Transverse colon (tissue), 4 donors: ENCODE measurements around the gene CWC27. TPM values are rescaled to one million over a fixed set of nuclear protein-coding genes. Genes with fewer than 3 reads are reported as not detected.

Source experiments
- DNase-seq: peaks from one replicate; pipeline ENCODE4 v3.0.0-alpha.2; 2019
- H3K27ac ChIP-seq, 4 donors: fragments of 200-600 bp; sonication (generic); 2 replicates each; pipeline ENCODE4 v1.5.1; 2016 to 2018; ENCODE audit warnings: inconsistent platforms in 4 of 4
- H3K27me3 ChIP-seq: fragments of 200-600 bp; sonication (generic); 2 replicates; pipeline ENCODE4 v1.5.1; 2017; ENCODE audit warnings: inconsistent platforms
- H3K36me3 ChIP-seq, 4 donors: fragments of 200-600 bp; sonication (generic); 2 replicates each; pipeline ENCODE4 v1.5.1; 2017 to 2019; ENCODE audit warnings: inconsistent platforms in 4 of 4
- H3K4me1 ChIP-seq, 4 donors: fragments of 200-600 bp; sonication (generic); 2 replicates each; pipeline ENCODE4 v1.5.1; 2017 to 2020; ENCODE audit warnings: inconsistent platforms in 4 of 4
- H3K4me3 ChIP-seq, 4 donors: fragments of 200-600 bp; sonication (generic); 1 replicate in 1 of 4; 2 replicates in 3 of 4; pipeline versions ENCODE4 v1.5.1 to v1.6.1; 2017 to 2019; ENCODE audit warnings: inconsistent platforms in 4 of 4
- H3K9me3 ChIP-seq, 2 donors: fragments of 200-600 bp; sonication (generic); 2 replicates each; pipeline ENCODE4 v1.5.1; 2017 to 2019; ENCODE audit warnings: inconsistent platforms in 2 of 2
- EP300 ChIP-seq: sonication (generic); formaldehyde crosslinking; IDR thresholded peaks from one replicate; pipeline ENCODE4 v1.6.1; 2017; ENCODE audit warnings: antibody characterized with exemption, low read depth
- POLR2A ChIP-seq: fragments of 450-650 bp; IDR thresholded peaks from one replicate; pipeline ENCODE4 v1.6.1; 2016; ENCODE audit warnings: antibody characterized with exemption, mild to moderate bottlenecking, moderate library complexity
- POLR2AphosphoS5 ChIP-seq, 3 donors: sonication (generic); formaldehyde crosslinking; IDR thresholded peaks; one replicate each; pipeline ENCODE4 v1.6.1; 2016; ENCODE audit warnings: antibody characterized with exemption in 3 of 3
- WGBS, 2 donors: methylation state at CpG; one replicate each; pipeline ENCODE4 v1.1.5; 2018; ENCODE audit warnings: low coverage in 1 of 2; 5-methylcytosine and 5-hydroxymethylcytosine counted together
- in situ Hi-C, 4 donors: fragments of 200-750 bp; cut with MboI; loops; one replicate each; pipeline versions ENCODE4 v1.15.0 to v1.15.1; 2017; ENCODE audit warnings: low sequenced_read_pairs in 3 of 4, low pct_ligation_motif_present in 1 of 4, low pct_unique_long_range_greater_than_20kb in 1 of 4
- intact Hi-C: fragments of 100-400 bp; cut with DNase I; formaldehyde crosslinking; loops from one replicate; pipeline ENCODE4 v1.15.1; 2023; ENCODE audit warnings: low total_unique reads
- total RNA-seq, 4 donors: library from RNA; depleted of rRNA; stranded (reverse); fragments of >200 nt; gene quantifications; one replicate each; pipeline ENCODE4 v1.1.0, GENCODE V29; 2016
- TF ChIP-seq, protein P1 (sequence below), 5 experiments: fragments of 200-600 bp in 3 of 5; fragments of 450-650 bp in 2 of 5; sonication (generic) in 3 of 5; IDR thresholded peaks; 1 replicate in 2 of 5; 2 replicates in 3 of 5; pipeline ENCODE4 v1.5.1; 2016 to 2017; ENCODE audit warnings: antibody characterized with exemption in 5 of 5, inconsistent platforms in 3 of 5, mild to moderate bottlenecking in 2 of 5, moderate library complexity in 1 of 5

The CWC27 gene
- total RNA-seq, 4 donors from 2014 or later, result 9.6 to 36.2 (median 15.6) TPM; not detected in 1

GRCh38 chr5:64883912-64884311 lies 115.2 kb downstream of the CWC27 start:
- H3K4me3 ChIP-seq, result no peak overlapping the region
- WGBS, 2 donors, result 91 to 100% methylated on average over 1 of the region's 1 CpG
- no peaks in the 10 kb centered on the region for H3K4me1 ChIP-seq
- H3K27me3 ChIP-seq, result no peaks in the 10 kb centered on the region
- in situ Hi-C loops, result no loop called here
- TF ChIP-seq POLR2A (no peak), POLR2AphosphoS5 (IDR thresholded peaks at IDR 0.05) (no peak), EP300 (no peak)
- TF ChIP-seq, protein P1, sequence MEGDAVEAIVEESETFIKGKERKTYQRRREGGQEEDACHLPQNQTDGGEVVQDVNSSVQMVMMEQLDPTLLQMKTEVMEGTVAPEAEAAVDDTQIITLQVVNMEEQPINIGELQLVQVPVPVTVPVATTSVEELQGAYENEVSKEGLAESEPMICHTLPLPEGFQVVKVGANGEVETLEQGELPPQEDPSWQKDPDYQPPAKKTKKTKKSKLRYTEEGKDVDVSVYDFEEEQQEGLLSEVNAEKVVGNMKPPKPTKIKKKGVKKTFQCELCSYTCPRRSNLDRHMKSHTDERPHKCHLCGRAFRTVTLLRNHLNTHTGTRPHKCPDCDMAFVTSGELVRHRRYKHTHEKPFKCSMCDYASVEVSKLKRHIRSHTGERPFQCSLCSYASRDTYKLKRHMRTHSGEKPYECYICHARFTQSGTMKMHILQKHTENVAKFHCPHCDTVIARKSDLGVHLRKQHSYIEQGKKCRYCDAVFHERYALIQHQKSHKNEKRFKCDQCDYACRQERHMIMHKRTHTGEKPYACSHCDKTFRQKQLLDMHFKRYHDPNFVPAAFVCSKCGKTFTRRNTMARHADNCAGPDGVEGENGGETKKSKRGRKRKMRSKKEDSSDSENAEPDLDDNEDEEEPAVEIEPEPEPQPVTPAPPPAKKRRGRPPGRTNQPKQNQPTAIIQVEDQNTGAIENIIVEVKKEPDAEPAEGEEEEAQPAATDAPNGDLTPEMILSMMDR (IDR thresholded peaks at IDR 0.05), result no peak
- no peaks in the 10 kb centered on the region for H3K36me3 ChIP-seq
- intact Hi-C loops, result no loop called here
- no peaks in the 10 kb centered on the region for H3K9me3 ChIP-seq
- DNase-seq, result no peak
- no peak overlapping the region for H3K27ac ChIP-seq

- TF ChIP-seq POLR2AphosphoS5 (IDR thresholded peaks at IDR 0.05) (no peak), POLR2A (no peak), EP300 (no peak)
- TF ChIP-seq, protein P1 (IDR thresholded peaks at IDR 0.05), result no peak
- in situ Hi-C loops (no loop called here), intact Hi-C loops (no loop called here)
- no peak for DNase-seq
- Histone ChIP-seq H3K9me3 (no peaks in the 10 kb centered on the region), H3K27ac (no peak overlapping the region), H3K4me3 (no peak overlapping the region), H3K4me1 (no peaks in the 10 kb centered on the region), H3K27me3 (no peaks in the 10 kb centered on the region), H3K36me3 (no peaks in the 10 kb centered on the region)
- WGBS, 2 donors, result 75 to 83% methylated on average over 1 of the region's 1 CpG
Observed at GRCh38 chr5:64884541-64884940, 115.8 kb downstream of the CWC27 start.

DNA sequence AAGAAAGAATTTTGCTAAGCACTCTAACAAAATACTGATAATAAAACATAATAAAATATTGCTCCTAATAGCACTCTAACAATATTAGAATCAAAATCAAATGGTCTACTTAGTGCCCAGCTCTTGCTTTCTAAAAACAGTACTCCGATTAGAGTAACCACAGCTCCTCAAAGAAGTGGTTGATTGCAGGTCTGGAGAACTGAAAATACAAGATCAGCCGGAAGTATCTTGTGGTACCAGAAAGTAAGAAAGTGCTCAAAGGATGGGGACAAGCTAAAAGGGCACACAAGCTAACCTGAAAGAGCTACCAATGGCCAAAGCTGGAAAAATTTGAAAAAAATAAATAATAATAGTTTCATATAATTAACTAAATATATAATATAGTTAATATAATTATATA lies 119.2 kb downstream of the CWC27 start:
- intact Hi-C loops (no loop called here), in situ Hi-C loops (no loop called here)
- no peak overlapping the region for H3K4me3 ChIP-seq
- peaks cover 0 to 2% (median 0%) of the 10 kb centered on the region in 4 donors for H3K4me1 ChIP-seq
- 90 to 100% methylated on average over 2 of the region's 2 CpGs for WGBS, 2 donors
- no peaks in the 10 kb centered on the region for H3K27me3 ChIP-seq
- H3K9me3 ChIP-seq, result no peaks in the 10 kb centered on the region
- H3K27ac ChIP-seq, result no peak overlapping the region
- H3K36me3 ChIP-seq, result no peaks in the 10 kb centered on the region
- DNase-seq, result no peak
- TF ChIP-seq POLR2A, result no peak
- no peak for TF ChIP-seq EP300
- TF ChIP-seq POLR2AphosphoS5 (IDR thresholded peaks at IDR 0.05), result no peak
- TF ChIP-seq, protein P1 (IDR thresholded peaks at IDR 0.05), result no peak

GRCh38 chr5:64895748-64896147 lies 127.0 kb downstream of the CWC27 start:
- DNase-seq, result no peak
- Histone ChIP-seq H3K9me3 (no peaks in the 10 kb centered on the region), H3K27ac (no peak overlapping the region), H3K4me1 (peaks cover 0 to 4% (median 0%) of the 10 kb centered on the region in 4 donors), H3K27me3 (no peaks in the 10 kb centered on the region), H3K4me3 (no peak overlapping the region), H3K36me3 (peaks cover 0 to 5% (median 0%) of the 10 kb centered on the region in 4 donors)
- in situ Hi-C loops (no loop called here), intact Hi-C loops (no loop called here)
- TF ChIP-seq POLR2A (no peak), EP300 (no peak), POLR2AphosphoS5 (IDR thresholded peaks at IDR 0.05) (no peak)
- TF ChIP-seq, protein P1 (IDR thresholded peaks at IDR 0.05), result no peak
- WGBS, 2 donors, result 94 to 100% methylated on average over 2 of the region's 2 CpGs
